C4-2B (cell line): ENCODE results near the gene BTBD8.

Source experiments
- H3K27ac ChIP-seq: fragments of 450-650 bp; 2 replicates; pipeline ENCODE4 v1.5.1; 2017
- ZFX ChIP-seq: fragments of 450-650 bp; IDR thresholded peaks from 2 replicates; pipeline ENCODE4 v1.6.1; 2017
- TF ChIP-seq, protein P1 (sequence below): fragments of 450-650 bp; conservative IDR thresholded peaks from 2 replicates; pipeline ENCODE4 v1.5.1; 2017; ENCODE audit warnings: mild to moderate bottlenecking

Gene BTBD8

DNA sequence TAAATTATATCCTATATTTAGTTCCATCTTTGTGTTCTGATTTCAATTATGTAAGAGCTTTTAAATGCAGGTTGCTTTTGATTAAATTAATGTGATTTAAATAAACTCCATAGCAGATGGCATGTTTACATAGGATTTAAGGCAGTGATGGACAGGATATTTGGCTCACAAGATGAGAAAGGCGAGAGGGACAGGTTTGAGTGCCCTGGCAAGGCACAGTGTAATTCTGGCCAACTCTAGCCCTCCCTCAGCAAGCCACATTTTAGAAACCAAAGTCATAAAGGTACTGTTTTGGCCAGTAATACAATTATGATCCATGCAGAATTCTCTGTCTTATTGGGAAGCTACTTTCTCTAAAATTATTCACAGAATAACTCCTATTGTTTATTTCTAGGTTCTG lies 87.0 kb downstream of the BTBD8 start:
- TF ChIP-seq, protein P1, sequence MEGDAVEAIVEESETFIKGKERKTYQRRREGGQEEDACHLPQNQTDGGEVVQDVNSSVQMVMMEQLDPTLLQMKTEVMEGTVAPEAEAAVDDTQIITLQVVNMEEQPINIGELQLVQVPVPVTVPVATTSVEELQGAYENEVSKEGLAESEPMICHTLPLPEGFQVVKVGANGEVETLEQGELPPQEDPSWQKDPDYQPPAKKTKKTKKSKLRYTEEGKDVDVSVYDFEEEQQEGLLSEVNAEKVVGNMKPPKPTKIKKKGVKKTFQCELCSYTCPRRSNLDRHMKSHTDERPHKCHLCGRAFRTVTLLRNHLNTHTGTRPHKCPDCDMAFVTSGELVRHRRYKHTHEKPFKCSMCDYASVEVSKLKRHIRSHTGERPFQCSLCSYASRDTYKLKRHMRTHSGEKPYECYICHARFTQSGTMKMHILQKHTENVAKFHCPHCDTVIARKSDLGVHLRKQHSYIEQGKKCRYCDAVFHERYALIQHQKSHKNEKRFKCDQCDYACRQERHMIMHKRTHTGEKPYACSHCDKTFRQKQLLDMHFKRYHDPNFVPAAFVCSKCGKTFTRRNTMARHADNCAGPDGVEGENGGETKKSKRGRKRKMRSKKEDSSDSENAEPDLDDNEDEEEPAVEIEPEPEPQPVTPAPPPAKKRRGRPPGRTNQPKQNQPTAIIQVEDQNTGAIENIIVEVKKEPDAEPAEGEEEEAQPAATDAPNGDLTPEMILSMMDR = no peak
- TF ChIP-seq ZFX = no peak
- H3K27ac ChIP-seq = no peak overlapping the region

DNA sequence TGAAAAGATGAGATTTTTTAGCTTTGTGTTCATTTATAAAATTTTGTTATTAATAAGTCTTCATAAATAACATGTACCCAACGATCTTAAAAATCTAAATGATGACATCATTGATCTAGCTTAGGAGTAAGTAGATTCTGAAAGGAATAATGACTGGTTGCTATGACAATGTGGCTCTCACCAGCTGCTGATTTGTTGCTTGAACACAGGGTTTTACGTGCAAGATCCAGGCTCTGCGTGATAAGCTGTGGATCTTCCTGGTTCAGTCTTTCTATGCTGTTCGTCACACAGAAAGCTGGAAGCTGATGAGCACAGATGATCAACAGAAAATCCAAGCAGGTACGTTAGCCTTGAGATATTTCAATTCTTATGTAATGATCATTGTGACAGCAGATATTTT lies 88.5 kb downstream of the BTBD8 start:
- TF ChIP-seq ZFX = no peak
- TF ChIP-seq, protein P1 = no peak
- H3K27ac ChIP-seq = no peak overlapping the region

DNA sequence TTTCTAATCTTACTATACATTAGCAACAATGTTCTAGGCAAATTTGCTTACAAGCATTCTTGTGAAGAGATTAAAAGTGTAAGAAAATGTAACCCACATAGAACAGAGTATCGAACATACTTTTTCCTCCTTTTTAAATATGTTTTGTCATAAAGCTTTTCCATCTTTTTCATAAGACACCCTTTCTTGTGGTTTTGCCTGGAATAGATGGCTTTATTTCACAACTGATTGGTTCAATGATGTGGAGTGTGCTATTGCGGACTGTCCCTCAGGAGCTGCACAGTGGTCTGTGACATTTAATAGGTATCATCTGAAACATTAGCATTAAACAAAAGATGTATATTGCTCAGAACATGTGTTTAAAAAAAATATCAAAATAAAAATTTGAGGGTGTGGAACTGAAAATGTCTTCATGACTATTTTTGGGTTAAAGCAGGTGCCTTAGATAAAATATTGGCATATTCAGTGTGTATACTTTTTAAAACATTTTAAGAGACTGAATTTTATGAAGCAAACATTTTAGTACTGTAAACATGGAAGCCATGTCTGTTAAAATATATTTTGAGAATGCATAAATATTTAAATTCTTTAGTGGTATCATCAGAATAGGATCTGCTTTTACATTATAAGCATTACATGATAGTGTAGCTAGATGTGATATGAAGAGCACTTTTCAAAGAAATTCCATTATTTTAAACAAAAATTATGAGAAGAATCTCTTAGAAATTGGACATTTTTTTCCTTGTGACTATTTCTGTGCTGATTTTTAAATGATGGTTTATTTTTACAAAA lies 89.3 kb downstream of the BTBD8 start:
- H3K27ac ChIP-seq = no peak overlapping the region
- no peak for TF ChIP-seq ZFX
- TF ChIP-seq, protein P1 = no peak

DNA sequence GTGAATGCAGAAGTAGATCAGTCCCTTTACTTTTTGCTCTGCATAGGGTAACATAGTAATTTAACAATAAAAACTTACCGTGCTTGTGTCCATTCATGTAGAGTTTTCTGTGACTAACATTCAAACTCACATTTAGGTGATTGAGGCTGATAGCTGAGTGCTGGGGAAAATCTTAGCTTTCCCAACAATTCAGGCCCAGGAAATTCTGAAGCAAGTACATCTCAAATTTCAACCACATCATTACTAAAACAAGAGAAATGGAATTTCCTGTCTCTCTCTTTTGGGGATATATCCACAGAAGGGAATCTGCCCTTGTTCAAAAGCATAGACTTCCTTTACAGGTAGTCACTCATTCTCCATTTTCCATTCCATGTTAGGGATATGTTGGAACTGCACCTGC lies 104.5 kb downstream of the BTBD8 start:
- TF ChIP-seq ZFX = no peak
- TF ChIP-seq, protein P1 = no peak
- no peak overlapping the region for H3K27ac ChIP-seq

DNA sequence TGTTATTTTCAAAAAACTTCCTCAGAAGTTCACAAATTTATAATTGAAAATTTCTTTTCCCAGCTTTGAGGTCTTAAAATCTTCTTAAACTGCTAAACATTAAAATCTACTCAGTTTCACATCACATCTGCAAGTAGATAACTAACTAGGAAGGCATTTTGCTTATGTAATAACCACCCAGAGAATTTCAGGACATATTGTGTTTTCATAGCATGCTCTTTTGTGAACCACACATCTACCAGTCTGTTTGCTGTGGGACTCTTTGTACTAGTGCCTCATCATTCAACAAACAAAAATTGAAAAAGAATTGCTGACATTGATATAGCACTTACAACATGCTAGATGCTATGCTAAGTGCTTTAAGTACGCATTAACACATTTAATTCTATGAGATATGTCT lies 105.9 kb downstream of the BTBD8 start:
- H3K27ac ChIP-seq = no peak overlapping the region
- TF ChIP-seq, protein P1 = no peak
- no peak for TF ChIP-seq ZFX

DNA sequence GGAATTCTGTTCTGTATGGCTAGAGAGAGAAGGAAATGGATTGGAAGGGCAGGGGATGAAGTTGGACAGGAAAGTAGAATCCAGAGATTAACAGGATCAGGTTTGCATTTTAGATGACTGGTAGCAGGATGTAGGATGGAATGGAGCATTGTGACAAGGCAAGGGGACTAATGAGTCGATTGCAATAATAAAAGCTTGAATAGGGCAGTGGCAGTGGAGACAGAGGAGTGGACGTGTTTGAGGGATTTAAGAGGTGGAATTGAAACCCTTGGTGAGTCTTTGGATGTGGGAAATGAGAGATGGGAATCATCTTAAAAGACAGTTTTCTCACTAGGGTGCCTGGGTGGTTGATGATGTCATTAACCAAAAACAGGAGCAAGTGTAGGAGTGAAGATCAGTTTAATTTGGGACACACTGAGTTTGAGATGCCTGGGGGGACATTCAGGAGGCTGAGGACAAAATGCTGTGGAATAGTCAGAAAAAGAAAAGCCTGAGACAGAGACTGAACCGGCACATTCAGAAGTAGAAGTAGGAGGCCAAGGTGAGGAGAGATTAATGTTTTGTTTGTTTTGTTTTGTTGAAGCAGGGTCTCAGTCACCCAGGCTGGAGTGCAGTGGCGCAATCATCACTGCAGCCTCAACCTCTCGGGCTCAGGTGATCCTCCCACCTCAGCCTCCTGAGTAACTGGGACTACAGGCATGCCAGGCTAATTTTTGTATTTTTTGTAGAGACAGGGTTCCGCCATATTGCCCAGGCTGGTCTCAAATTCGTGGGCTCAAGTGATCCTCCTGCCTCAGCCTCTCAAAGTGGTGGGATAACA lies 108.5 kb downstream of the BTBD8 start:
- H3K27ac ChIP-seq = no peak overlapping the region
- no peak for TF ChIP-seq ZFX
- TF ChIP-seq, protein P1 = no peak

DNA sequence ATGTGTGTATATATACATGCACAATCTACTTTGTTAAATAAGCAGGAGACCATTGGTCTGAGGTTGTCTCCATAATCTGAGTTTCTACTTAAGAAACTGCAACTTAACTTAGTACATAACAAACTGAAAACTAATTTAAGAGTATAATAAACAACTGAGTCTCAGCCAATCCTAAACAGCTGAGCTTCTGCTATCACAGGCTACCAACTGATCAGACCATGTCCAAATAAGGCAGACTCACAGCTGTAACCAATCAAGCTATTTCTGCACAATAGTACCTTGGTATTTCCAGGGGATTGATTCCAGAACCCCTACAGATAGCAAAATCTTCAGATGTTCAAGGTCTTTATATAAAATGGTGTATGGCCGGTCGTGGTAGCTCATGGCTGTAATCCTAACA lies 111.6 kb downstream of the BTBD8 start:
- H3K27ac ChIP-seq = no peak overlapping the region
- TF ChIP-seq, protein P1 = no peak
- TF ChIP-seq ZFX = no peak
